Endodermal cell (in vitro differentiated cells): ENCODE data around the gene ZNF287. TPM values are rescaled to one million over a fixed set of nuclear protein-coding genes. Genes with fewer than 3 reads are reported as not detected.

Experiments used
- DNase-seq: peaks from one replicate; pipeline ENCODE4 v3.0.0-alpha.2; 2017
- H3K27ac ChIP-seq: 2 replicates; pipeline ENCODE4 v1.5.1; 2013; ENCODE audit warnings: mild to moderate bottlenecking, low read depth, low read length, moderate library complexity
- H3K27me3 ChIP-seq: 2 replicates; pipeline ENCODE4 v1.6.1; 2013; ENCODE audit warnings: mild to moderate bottlenecking, low read length, moderate library complexity; ENCODE audit not compliant: insufficient read depth, control insufficient read depth, poor library complexity, severe bottlenecking
- H3K36me3 ChIP-seq: 2 replicates; pipeline ENCODE4 v1.7.0; 2013; ENCODE audit warnings: mild to moderate bottlenecking, low read length, moderate library complexity; ENCODE audit not compliant: control insufficient read depth, insufficient read depth
- H3K4me1 ChIP-seq: one replicate; pipeline ENCODE4 v1.7.0; 2013; ENCODE audit warnings: low read length; ENCODE audit not compliant: control insufficient read depth, insufficient read depth
- H3K4me3 ChIP-seq: 2 replicates; pipeline ENCODE4 v1.5.1; 2013; ENCODE audit warnings: mild to moderate bottlenecking, low read length, moderate library complexity
- H3K9ac ChIP-seq: 2 replicates; pipeline ENCODE4 v1.6.1; 2013; ENCODE audit warnings: mild to moderate bottlenecking, low read length, moderate library complexity; ENCODE audit not compliant: poor library complexity, severe bottlenecking; ENCODE audit errors: extremely low read depth
- H3K9me3 ChIP-seq: 2 replicates; pipeline ENCODE4 v1.6.1; 2013; ENCODE audit warnings: mild to moderate bottlenecking, low read length, moderate library complexity; ENCODE audit not compliant: control insufficient read depth
- H3K27ac Mint-ChIP-seq: 2 replicates; pipeline ENCODE4 v1.8.0; 2020; ENCODE audit warnings: mixed read lengths
- H3K27me3 Mint-ChIP-seq: 2 replicates; pipeline ENCODE4 v1.8.0; 2021; ENCODE audit warnings: mild to moderate bottlenecking, mixed read lengths; ENCODE audit not compliant: insufficient read depth
- H3K36me3 Mint-ChIP-seq: 2 replicates; pipeline ENCODE4 v1.8.0; 2020; ENCODE audit warnings: low read depth, mixed read lengths
- H3K4me1 Mint-ChIP-seq: 2 replicates; pipeline ENCODE4 v1.8.0; 2020; ENCODE audit warnings: mixed read lengths
- H3K4me3 Mint-ChIP-seq: 2 replicates; pipeline ENCODE4 v1.8.0; 2020; ENCODE audit warnings: mild to moderate bottlenecking, moderate library complexity, mixed read lengths
- H3K9me3 Mint-ChIP-seq: 2 replicates; pipeline ENCODE4 v1.8.0; 2020; ENCODE audit warnings: mild to moderate bottlenecking, mixed read lengths
- CTCF ChIP-seq: fragments of 200-600 bp; sonication (generic); conservative IDR thresholded peaks from 2 replicates; pipeline ENCODE4 v1.5.0; 2021; ENCODE audit warnings: antibody characterized with exemption, mild to moderate bottlenecking
- WGBS, 2 experiments: methylation state at CpG; one replicate each; pipeline versions ENCODE4 v1.1.5 to v1.1.7; 2013; ENCODE audit warnings: missing lambda C conversion rate in 2 of 2, mixed read lengths in 1 of 2; ENCODE audit not compliant: insufficient coverage in 1 of 2, insufficient read length in 1 of 2; 5-methylcytosine and 5-hydroxymethylcytosine counted together
- total RNA-seq, 2 donors: library from RNA; stranded (reverse); fragmentation: NEBNext Ultra II Directional in 1 of 2; extraction: Animal tissue kit (Norgen Biotek cat#: 25700) in 1 of 2; gene quantifications; 2 replicates in 1 of 2; 3 replicates in 1 of 2; pipeline ENCODE4 v1.2.1, GENCODE V29; 2021

Gene ZNF287
- total RNA-seq, 2 donors from 2014 or later: 6.9 to 16.4 TPM

DNA sequence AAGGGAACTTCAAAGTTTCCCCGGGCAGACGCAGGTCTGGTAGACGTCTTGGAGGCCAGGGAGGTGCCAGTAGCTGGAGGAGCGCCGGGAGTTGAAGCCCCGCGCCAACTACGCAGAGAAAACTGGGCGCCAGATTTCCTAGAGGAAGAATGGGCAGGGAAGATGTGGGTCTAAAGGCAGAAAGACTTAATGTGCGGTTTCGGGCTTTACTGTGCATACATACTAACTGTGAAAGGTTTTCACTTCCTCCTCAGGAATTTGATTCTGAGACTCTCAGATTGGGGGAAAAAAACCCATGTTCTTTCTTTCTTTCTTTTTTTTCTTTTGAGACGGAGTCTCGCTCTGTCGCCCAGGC is 331 bp upstream of the ZNF287 start:
- no peak overlapping the region for H3K9ac ChIP-seq
- H3K4me1 ChIP-seq: no peaks in the 10 kb centered on the region
- H3K27me3 ChIP-seq: peaks cover 51% of the 10 kb centered on the region
- no peak overlapping the region for H3K4me3 ChIP-seq
- H3K9me3 Mint-ChIP-seq: no peaks in the 10 kb centered on the region
- H3K9me3 ChIP-seq: no peaks in the 10 kb centered on the region
- H3K27me3 Mint-ChIP-seq: peaks cover 63% of the 10 kb centered on the region
- H3K4me1 Mint-ChIP-seq: no peaks in the 10 kb centered on the region
- H3K36me3 Mint-ChIP-seq: peaks cover 9% of the 10 kb centered on the region
- no peak for DNase-seq
- H3K36me3 ChIP-seq: no peaks in the 10 kb centered on the region
- no peak overlapping the region for H3K27ac Mint-ChIP-seq
- no peak overlapping the region for H3K27ac ChIP-seq
- WGBS, 2 experiments: 30 to 36% methylated on average over 10 to 14 of the region's 14 CpGs
- no peak for TF ChIP-seq CTCF
- H3K4me3 Mint-ChIP-seq: peak overlapping the region; percentile 67

DNA sequence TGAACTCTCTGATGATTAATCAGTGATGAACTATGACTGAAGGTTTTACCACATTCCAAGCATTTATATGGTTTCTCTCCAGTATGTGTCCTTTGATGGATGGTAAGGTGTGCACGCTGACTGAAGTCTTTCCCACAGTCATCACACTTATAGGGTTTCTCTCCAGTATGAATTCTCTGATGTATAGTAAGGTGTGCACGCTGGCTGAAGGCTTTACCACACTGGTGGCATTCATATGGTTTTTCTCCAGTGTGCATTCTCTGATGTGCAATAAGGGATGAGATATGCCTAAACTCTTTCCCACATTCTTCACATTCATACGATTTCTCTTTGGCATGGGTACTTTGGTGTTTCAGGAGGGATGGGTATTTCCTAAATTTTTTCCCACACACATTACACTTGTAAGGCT is 16.4 kb downstream of the ZNF287 start:
- peaks cover 60% of the 10 kb centered on the region for H3K36me3 Mint-ChIP-seq

GRCh38 chr17:16551878-16552636 is 16.9 kb downstream of the ZNF287 start:
- no peak for DNase-seq
- TF ChIP-seq CTCF: no peak
- no peaks in the 10 kb centered on the region for H3K4me1 ChIP-seq
- H3K9me3 Mint-ChIP-seq: peaks cover 83% of the 10 kb centered on the region
- H3K9ac ChIP-seq: no peak overlapping the region
- H3K4me3 ChIP-seq: peak overlapping the region; percentile 32
- H3K9me3 ChIP-seq: peaks cover 90% of the 10 kb centered on the region
- H3K36me3 ChIP-seq: peaks cover 42% of the 10 kb centered on the region
- H3K27me3 ChIP-seq: no peaks in the 10 kb centered on the region
- peaks cover 54% of the 10 kb centered on the region for H3K36me3 Mint-ChIP-seq
- H3K27ac ChIP-seq: no peak overlapping the region
- WGBS, 2 experiments: 91% methylated on average over 3 of the region's 4 CpGs; no CpG with 5 or more reads in 1 of the 2 experiments
- no peaks in the 10 kb centered on the region for H3K4me1 Mint-ChIP-seq
- no peak overlapping the region for H3K4me3 Mint-ChIP-seq
- no peak overlapping the region for H3K27ac Mint-ChIP-seq
- H3K27me3 Mint-ChIP-seq: no peaks in the 10 kb centered on the region

More for the DNA sequence above, 16.4 kb downstream of the ZNF287 start:
- Mint-ChIP-seq H3K4me3 (no peak overlapping the region), H3K27ac (no peak overlapping the region), H3K4me1 (no peaks in the 10 kb centered on the region), H3K9me3 (peaks cover 80% of the 10 kb centered on the region), H3K27me3 (no peaks in the 10 kb centered on the region)
- Histone ChIP-seq H3K27ac (no peak overlapping the region), H3K4me3 (peak overlapping the region; percentile 15), H3K27me3 (no peaks in the 10 kb centered on the region), H3K36me3 (peaks cover 48% of the 10 kb centered on the region), H3K9ac (no peak overlapping the region), H3K9me3 (peaks cover 90% of the 10 kb centered on the region), H3K4me1 (no peaks in the 10 kb centered on the region)
- DNase-seq: no peak
- TF ChIP-seq CTCF: no peak
- WGBS, 2 experiments: 100% methylated on average over 1 to 2 of the region's 3 CpGs
